ENCODE measurements around the gene UPK1A. TPM values are rescaled to one million over a fixed set of nuclear protein-coding genes. Genes with fewer than 3 reads are reported as not detected.

UPK1A gene
- total RNA-seq, 1 experiment from 2014 or later = not detected

- peak; percentile 99 for TF ChIP-seq CTCF (IDR thresholded peaks at IDR 0.05; ENCODE audit: unreplicated experiment)
- peaks cover 8% of the 10 kb centered on the region for H3K4me1 Mint-ChIP-seq (ENCODE audit: low read depth, unreplicated experiment)
- H3K27ac Mint-ChIP-seq (ENCODE audit: unreplicated experiment) = no peak overlapping the region
- intact Hi-C loops (cut with micrococcal nuclease; ENCODE audit: unreplicated experiment) = loop anchor here (1.0 to 5.0 kb wide), 4 partner anchors 23 to 237 kb away; no protein-coding TSS in a partner anchor
- no peaks in the 10 kb centered on the region for H3K9me3 Mint-ChIP-seq (ENCODE audit: low read depth, unreplicated experiment)
- H3K36me3 Mint-ChIP-seq (ENCODE audit: insufficient read depth, unreplicated experiment) = no peaks in the 10 kb centered on the region
- no TSS peak for BruUV-seq (replicated peaks)
- H3K27me3 Mint-ChIP-seq (ENCODE audit: unreplicated experiment) = no peaks in the 10 kb centered on the region
- H3K4me3 Mint-ChIP-seq (ENCODE audit: low read depth, unreplicated experiment) = no peak overlapping the region
- CTCF ChIA-PET = interaction anchor here (0.6 to 1.2 kb wide), 5 partner anchors 8 to 129 kb away, joined by 3 to 7 read pairs (median 4); no protein-coding TSS in a partner anchor
- peak; percentile 94 for DNase-seq
Observed at GRCh38 chr19:35693835-35694599, 27.7 kb downstream of the UPK1A start.

GRCh38 chr19:35695895-35696422 lies 29.6 kb downstream of the UPK1A start:
- H3K27me3 Mint-ChIP-seq (ENCODE audit: unreplicated experiment) = no peaks in the 10 kb centered on the region
- DNase-seq = no peak
- CTCF ChIA-PET = no interaction called here
- H3K4me1 Mint-ChIP-seq (ENCODE audit: low read depth, unreplicated experiment) = peaks cover 8% of the 10 kb centered on the region
- no peak overlapping the region for H3K4me3 Mint-ChIP-seq (ENCODE audit: low read depth, unreplicated experiment)
- BruUV-seq (replicated peaks) = no TSS peak
- H3K27ac Mint-ChIP-seq (ENCODE audit: unreplicated experiment) = no peak overlapping the region
- no peak for TF ChIP-seq CTCF (IDR thresholded peaks at IDR 0.05; ENCODE audit: unreplicated experiment)
- intact Hi-C loops (cut with micrococcal nuclease; ENCODE audit: unreplicated experiment) = no loop called here
- no peaks in the 10 kb centered on the region for H3K9me3 Mint-ChIP-seq (ENCODE audit: low read depth, unreplicated experiment)
- no peaks in the 10 kb centered on the region for H3K36me3 Mint-ChIP-seq (ENCODE audit: insufficient read depth, unreplicated experiment)

GRCh38 chr19:35696835-35697234 lies 30.5 kb downstream of the UPK1A start:
- peaks cover under 1% of the 10 kb centered on the region for H3K36me3 Mint-ChIP-seq (ENCODE audit: insufficient read depth, unreplicated experiment)
- CTCF ChIA-PET = no interaction called here
- no peak for TF ChIP-seq CTCF (IDR thresholded peaks at IDR 0.05; ENCODE audit: unreplicated experiment)
- no peaks in the 10 kb centered on the region for H3K27me3 Mint-ChIP-seq (ENCODE audit: unreplicated experiment)
- peaks cover 9% of the 10 kb centered on the region for H3K4me1 Mint-ChIP-seq (ENCODE audit: low read depth, unreplicated experiment)
- no peak overlapping the region for H3K4me3 Mint-ChIP-seq (ENCODE audit: low read depth, unreplicated experiment)
- BruUV-seq (replicated peaks) = no TSS peak
- intact Hi-C loops (cut with micrococcal nuclease; ENCODE audit: unreplicated experiment) = no loop called here
- H3K9me3 Mint-ChIP-seq (ENCODE audit: low read depth, unreplicated experiment) = no peaks in the 10 kb centered on the region
- no peak for DNase-seq
- no peak overlapping the region for H3K27ac Mint-ChIP-seq (ENCODE audit: unreplicated experiment)

- H3K36me3 Mint-ChIP-seq (ENCODE audit: insufficient read depth, unreplicated experiment) = peaks cover 11% of the 10 kb centered on the region
- peak overlapping the region; percentile 66 for H3K27ac Mint-ChIP-seq (ENCODE audit: unreplicated experiment)
- BruUV-seq (replicated peaks) = no TSS peak
- CTCF ChIA-PET = interaction anchor here (0.5 to 2.0 kb wide), 8 partner anchors 8 to 104 kb away, joined by 3 to 5 read pairs (median 3); no protein-coding TSS in a partner anchor
- H3K9me3 Mint-ChIP-seq (ENCODE audit: low read depth, unreplicated experiment) = no peaks in the 10 kb centered on the region
- peak overlapping the region; percentile 88 for H3K4me3 Mint-ChIP-seq (ENCODE audit: low read depth, unreplicated experiment)
- TF ChIP-seq CTCF (IDR thresholded peaks at IDR 0.05; ENCODE audit: unreplicated experiment) = no peak
- intact Hi-C loops (cut with micrococcal nuclease; ENCODE audit: unreplicated experiment) = no loop called here
- peak; percentile 95 for DNase-seq
- peaks cover 8% of the 10 kb centered on the region for H3K4me1 Mint-ChIP-seq (ENCODE audit: low read depth, unreplicated experiment)
- H3K27me3 Mint-ChIP-seq (ENCODE audit: unreplicated experiment) = no peaks in the 10 kb centered on the region
Observed at GRCh38 chr19:35702223-35703012, 36.1 kb downstream of the UPK1A start.

All from Calu3 (cell line).